ENCODE measurements around the gene IRAK1.

Gene IRAK1

DNA sequence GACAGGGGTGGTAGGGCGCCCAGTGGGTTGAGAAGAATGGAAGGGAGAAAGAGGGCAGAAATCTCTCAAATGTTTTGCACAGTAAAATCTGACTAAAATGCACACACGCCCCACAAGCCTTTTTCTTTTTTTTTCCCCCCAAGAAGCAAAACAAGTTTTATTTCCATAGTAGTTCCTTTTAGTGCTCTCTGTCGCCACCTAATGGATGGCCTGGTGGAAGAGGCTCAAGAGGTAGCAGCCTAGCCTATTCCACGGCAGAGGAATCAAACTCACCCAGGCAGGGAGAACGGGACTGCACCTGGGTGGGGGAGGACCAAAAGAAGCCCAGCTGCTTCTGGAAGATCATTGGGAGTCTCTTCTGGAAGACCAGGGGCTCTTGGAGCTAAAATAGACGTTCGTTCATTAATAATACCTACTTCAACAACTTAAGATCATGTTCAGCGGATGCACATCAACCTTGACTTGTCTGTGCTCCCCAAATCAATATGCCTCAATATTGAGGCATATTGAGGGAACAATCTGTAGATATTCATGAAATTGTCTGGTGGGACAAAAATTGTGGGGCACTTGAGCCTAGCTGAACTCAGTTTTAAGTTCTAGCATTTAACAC, 31.6 kb upstream of the IRAK1 start:
- Histone ChIP-seq H3K9me3 (ENCODE audit: insufficient read depth, low read depth, low read length) (no peaks in the 10 kb centered on the region), H3K4me3 (ENCODE audit: low read length) (no peak overlapping the region), H3K9ac (ENCODE audit: low read depth, low read length) (no peak overlapping the region), H3K4me1 (ENCODE audit: insufficient read depth, low read length) (peaks cover 5% of the 10 kb centered on the region; the same call in 1 of the 2 replicates), H3K27me3 (ENCODE audit: insufficient read depth, low read length) (no peaks in the 10 kb centered on the region), H3K36me3 (ENCODE audit: insufficient read depth, low read length) (peaks cover 11% of the 10 kb centered on the region), H3K27ac (ENCODE audit: low read depth, low read length) (no peak overlapping the region)
- 48% methylated on average over 7 of the region's 8 CpGs for WGBS

DNA sequence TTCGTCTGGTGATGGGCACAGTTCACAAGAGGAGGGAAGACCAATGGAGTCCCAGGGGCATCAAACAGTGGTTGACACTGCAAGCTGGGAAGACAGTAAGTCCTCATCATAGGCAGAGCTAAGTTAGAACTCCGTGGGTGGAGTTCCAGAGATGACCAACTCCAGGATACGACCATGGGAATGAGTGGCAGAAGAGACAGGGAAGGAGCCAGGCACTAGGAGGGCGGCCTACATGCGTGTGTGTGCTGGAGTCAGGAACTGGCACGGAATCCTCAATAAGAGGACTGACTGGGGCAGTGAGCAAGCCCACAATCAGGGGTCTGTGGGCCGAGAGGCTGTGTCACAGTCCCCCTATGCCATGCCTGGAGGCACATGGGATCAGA, 30.4 kb upstream of the IRAK1 start:
- Histone ChIP-seq H3K36me3 (ENCODE audit: insufficient read depth, low read length) (peaks cover 10% of the 10 kb centered on the region), H3K4me3 (ENCODE audit: low read length) (no peak overlapping the region), H3K9ac (ENCODE audit: low read depth, low read length) (no peak overlapping the region), H3K4me1 (ENCODE audit: insufficient read depth, low read length) (peaks cover 9% of the 10 kb centered on the region; the same call in 1 of the 2 replicates), H3K27ac (ENCODE audit: low read depth, low read length) (no peak overlapping the region), H3K27me3 (ENCODE audit: insufficient read depth, low read length) (no peaks in the 10 kb centered on the region), H3K9me3 (ENCODE audit: insufficient read depth, low read depth, low read length) (no peaks in the 10 kb centered on the region)
- WGBS, result 93% methylated on average over 7 of the region's 7 CpGs

DNA sequence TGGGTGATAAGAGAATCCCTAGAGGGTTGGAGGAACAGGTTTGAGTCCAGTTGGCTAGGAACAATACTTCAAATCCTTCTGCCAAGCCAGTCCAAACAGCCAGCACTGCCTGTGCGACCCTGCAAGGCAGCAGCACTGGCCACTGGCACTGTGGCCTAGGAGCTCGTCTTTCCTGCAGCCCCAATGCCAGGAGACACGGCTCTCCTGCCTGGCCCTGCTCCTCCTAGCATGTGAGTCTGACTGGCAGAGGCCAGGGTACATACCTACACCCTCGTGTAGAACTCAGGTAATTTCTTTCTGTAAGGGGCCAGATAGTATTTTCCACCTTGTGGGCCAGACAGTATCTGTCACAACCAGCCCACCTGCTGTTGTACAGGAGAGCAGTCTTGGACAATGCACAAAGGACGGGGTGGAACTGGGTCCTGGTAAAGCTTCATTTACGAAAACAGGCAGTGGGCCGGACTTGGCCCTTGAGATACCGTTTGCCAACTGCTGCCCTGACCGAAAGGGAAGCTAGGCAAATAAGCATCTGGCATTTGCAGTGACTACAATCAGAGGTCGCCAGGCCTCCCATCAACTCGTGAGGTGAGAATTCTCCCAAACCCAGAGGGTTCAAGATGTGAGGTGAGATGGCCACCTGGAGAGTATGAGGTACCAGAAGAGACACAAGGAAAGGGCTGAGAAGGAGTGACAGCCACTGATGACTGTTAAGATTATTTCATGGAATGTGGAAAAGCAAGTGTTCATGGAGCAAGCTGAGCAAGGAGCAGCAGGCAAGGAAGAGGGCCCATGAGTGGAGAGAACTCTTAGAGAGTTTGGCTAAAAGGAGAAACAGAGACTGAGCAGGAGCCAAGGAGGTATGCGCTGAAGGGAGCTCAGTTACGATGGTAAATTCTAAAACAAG, 29.8 kb upstream of the IRAK1 start:
- Histone ChIP-seq H3K27me3 (ENCODE audit: insufficient read depth, low read length) (no peaks in the 10 kb centered on the region), H3K27ac (ENCODE audit: low read depth, low read length) (no peak overlapping the region), H3K4me3 (ENCODE audit: low read length) (no peak overlapping the region), H3K4me1 (ENCODE audit: insufficient read depth, low read length) (peaks cover 9% of the 10 kb centered on the region; the same call in 1 of the 2 replicates), H3K9me3 (ENCODE audit: insufficient read depth, low read depth, low read length) (no peaks in the 10 kb centered on the region), H3K36me3 (ENCODE audit: insufficient read depth, low read length) (peaks cover 8% of the 10 kb centered on the region), H3K9ac (ENCODE audit: low read depth, low read length) (no peak overlapping the region)
- whole genome bisulfite sequencing, result 92% methylated on average over 13 of the region's 13 CpGs

DNA sequence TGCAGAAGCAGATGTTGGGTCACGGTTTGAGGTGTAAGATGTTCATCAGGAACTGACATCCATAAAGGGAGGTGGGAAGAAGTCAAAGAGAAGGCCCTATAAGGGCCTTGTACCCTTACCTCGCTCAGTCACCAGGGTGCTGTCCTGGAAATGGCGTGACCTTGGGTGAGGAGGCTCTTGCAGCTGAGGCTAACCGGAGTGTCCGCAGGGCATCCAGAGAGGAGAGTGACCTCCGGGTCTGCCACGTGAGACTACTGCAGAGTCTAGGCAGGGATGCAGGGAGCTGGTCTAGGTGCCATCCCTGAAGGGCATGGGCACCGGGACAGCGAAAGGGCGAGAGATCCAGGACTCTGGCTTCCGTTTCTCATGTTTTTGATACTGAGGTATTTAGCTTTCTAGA, 28.7 kb upstream of the IRAK1 start:
- peaks cover 9% of the 10 kb centered on the region; the same call in 1 of the 2 replicates for H3K4me1 ChIP-seq (ENCODE audit: insufficient read depth, low read length)
- H3K36me3 ChIP-seq (ENCODE audit: insufficient read depth, low read length), result peaks cover 10% of the 10 kb centered on the region
- H3K27ac ChIP-seq (ENCODE audit: low read depth, low read length), result no peak overlapping the region
- H3K9me3 ChIP-seq (ENCODE audit: insufficient read depth, low read depth, low read length), result no peaks in the 10 kb centered on the region
- 97% methylated on average over 11 of the region's 11 CpGs for WGBS
- no peak overlapping the region for H3K9ac ChIP-seq (ENCODE audit: low read depth, low read length)
- no peaks in the 10 kb centered on the region for H3K27me3 ChIP-seq (ENCODE audit: insufficient read depth, low read length)
- H3K4me3 ChIP-seq (ENCODE audit: low read length), result no peak overlapping the region

- H3K27ac ChIP-seq (ENCODE audit: low read depth, low read length), result no peak overlapping the region
- 93% methylated on average over 4 of the region's 4 CpGs for WGBS
- no peaks in the 10 kb centered on the region for H3K27me3 ChIP-seq (ENCODE audit: insufficient read depth, low read length)
Measured at GRCh38 chrX:154046940-154047610, 27.4 kb upstream of the IRAK1 start.

DNA sequence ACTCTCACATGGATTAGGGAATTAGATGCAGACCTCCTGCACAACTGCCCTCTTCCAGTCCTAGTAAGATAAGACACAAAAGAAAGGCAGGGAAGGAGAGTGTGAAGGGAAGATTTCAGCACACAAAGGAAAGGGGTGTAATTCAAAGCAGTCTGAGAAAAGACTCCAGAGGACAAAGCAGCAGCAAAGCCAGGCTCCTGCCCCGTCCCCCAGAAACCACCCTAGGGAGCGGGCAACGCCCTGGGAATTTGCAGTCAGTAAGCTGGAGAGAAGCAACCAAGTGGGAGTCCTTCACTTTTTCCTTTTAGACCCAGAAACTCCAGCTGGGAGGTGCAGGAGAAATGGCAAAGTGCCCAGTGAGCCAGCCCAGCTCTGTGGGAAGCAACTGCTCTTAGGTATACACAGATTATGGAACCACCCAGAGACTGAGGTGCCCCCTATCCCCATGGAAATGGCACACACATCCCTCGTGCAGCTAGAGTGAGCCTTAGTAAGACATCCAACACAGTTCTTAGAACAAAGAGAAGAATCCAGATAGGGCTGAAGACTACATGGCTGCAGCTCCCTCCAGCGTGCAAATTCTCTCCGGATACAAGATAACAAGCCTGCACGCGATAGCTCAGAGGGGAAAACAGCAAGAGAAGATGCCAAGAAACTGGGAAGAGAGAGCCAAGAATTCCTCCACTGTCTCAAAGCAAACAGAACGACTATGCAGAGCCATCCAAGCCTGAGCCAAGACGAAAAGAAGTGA, 26.5 kb upstream of the IRAK1 start:
- Histone ChIP-seq H3K4me1 (ENCODE audit: insufficient read depth, low read length) (peaks cover 20% of the 10 kb centered on the region), H3K27me3 (ENCODE audit: insufficient read depth, low read length) (no peaks in the 10 kb centered on the region), H3K27ac (ENCODE audit: low read depth, low read length) (peak overlapping the region; percentile 71; the same call in 1 of the 2 replicates), H3K9me3 (ENCODE audit: insufficient read depth, low read depth, low read length) (no peaks in the 10 kb centered on the region), H3K9ac (ENCODE audit: low read depth, low read length) (peak overlapping the region; percentile 34; the same call in 1 of the 2 replicates), H3K4me3 (ENCODE audit: low read length) (no peak overlapping the region), H3K36me3 (ENCODE audit: insufficient read depth, low read length) (peaks cover 6% of the 10 kb centered on the region; the same call in 1 of the 2 replicates)
- WGBS, result 77% methylated on average over 10 of the region's 10 CpGs

More at GRCh38 chrX:154046940-154047610, 27.4 kb upstream of the IRAK1 start:
- Histone ChIP-seq H3K36me3 (ENCODE audit: insufficient read depth, low read length) (peaks cover 6% of the 10 kb centered on the region; the same call in 1 of the 2 replicates), H3K9me3 (ENCODE audit: insufficient read depth, low read depth, low read length) (no peaks in the 10 kb centered on the region), H3K4me1 (ENCODE audit: insufficient read depth, low read length) (peaks cover 11% of the 10 kb centered on the region), H3K9ac (ENCODE audit: low read depth, low read length) (no peak overlapping the region), H3K4me3 (ENCODE audit: low read length) (no peak overlapping the region)

DNA sequence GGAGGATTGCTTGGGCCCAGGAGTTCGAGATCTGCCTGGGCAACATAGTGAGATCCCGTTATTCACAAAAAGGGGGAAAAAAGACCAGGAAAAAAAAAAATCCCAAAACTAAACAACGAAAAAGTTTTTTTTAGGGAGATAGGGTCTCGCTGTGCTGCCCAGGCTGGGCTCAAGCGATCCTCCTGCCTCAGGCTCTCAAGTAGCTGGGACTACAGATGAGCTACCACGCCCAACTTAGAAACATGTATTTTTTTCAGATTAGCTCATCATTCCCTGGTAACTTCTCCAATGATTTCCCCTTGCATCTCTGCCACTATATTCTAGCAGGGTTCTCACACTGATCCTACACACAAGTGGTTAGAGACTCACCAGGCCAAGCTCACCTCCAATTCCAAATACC, 24.4 kb upstream of the IRAK1 start:
- H3K4me1 ChIP-seq (ENCODE audit: insufficient read depth, low read length), result peaks cover 21% of the 10 kb centered on the region
- H3K4me3 ChIP-seq (ENCODE audit: low read length), result no peak overlapping the region
- no peak overlapping the region for H3K9ac ChIP-seq (ENCODE audit: low read depth, low read length)
- H3K9me3 ChIP-seq (ENCODE audit: insufficient read depth, low read depth, low read length), result no peaks in the 10 kb centered on the region
- H3K36me3 ChIP-seq (ENCODE audit: insufficient read depth, low read length), result peaks cover 6% of the 10 kb centered on the region
- 98% methylated on average over 4 of the region's 6 CpGs for WGBS
- no peaks in the 10 kb centered on the region for H3K27me3 ChIP-seq (ENCODE audit: insufficient read depth, low read length)
- no peak overlapping the region for H3K27ac ChIP-seq (ENCODE audit: low read depth, low read length)

DNA sequence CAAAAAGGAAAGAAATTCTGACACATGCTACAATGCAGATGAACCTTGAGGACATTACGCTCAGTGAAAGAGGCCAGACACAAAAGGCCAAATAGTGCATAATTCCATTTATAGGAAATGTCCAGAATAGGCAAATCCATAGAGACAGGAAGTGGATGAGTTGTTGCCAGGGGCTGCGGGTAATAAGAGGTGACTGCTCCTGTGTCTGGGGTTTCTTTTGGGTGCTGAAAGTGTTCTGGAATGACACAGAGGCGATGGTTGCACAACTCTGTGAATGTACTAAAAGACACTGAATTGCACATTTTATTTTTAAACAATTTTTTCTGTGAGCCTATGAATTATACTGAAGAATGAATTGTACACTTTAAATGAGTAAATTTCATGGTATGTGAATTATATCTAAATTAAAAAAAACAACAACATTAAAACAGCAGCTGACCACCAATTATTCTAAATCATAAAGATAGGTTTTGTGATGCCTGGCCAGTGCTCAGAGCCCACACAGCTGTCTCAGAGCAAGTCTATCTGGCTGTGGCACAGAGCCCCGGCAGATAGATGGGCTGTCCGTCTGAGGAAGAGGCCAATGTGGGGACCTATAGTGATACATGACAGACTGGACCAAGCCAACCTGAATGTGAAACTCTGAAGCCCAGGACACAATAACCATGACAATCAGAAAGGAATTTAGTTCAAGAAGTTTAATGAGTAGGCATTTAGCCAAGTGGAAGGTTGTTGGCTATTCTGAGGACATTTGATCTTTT, 23.5 kb upstream of the IRAK1 start:
- WGBS, result 88% methylated on average over 4 of the region's 5 CpGs
- peaks cover 21% of the 10 kb centered on the region for H3K4me1 ChIP-seq (ENCODE audit: insufficient read depth, low read length)
- H3K27me3 ChIP-seq (ENCODE audit: insufficient read depth, low read length), result no peaks in the 10 kb centered on the region
- no peak overlapping the region for H3K4me3 ChIP-seq (ENCODE audit: low read length)
- H3K27ac ChIP-seq (ENCODE audit: low read depth, low read length), result no peak overlapping the region
- no peaks in the 10 kb centered on the region for H3K9me3 ChIP-seq (ENCODE audit: insufficient read depth, low read depth, low read length)
- H3K9ac ChIP-seq (ENCODE audit: low read depth, low read length), result no peak overlapping the region
- peaks cover 3% of the 10 kb centered on the region for H3K36me3 ChIP-seq (ENCODE audit: insufficient read depth, low read length)

DNA sequence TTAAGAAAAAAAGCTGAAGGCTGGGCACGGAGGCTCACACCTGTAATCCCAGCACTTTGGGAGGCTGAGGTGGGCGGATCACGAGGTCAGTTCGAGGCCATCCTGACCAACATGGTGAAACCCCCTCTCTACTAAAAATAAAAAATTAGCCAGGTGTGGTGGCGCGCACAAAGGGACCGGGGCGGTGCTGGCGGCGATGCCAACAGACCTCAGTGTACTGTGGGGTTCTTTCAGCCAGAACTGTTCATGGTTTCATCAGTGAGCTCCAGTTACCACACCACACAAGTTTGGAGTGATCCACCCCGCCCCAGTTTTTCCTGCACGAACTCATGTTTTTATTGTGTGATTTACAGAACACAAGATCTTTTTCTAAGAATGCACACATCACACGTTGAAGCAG, 21.2 kb upstream of the IRAK1 start:
- Histone ChIP-seq H3K9ac (ENCODE audit: low read depth, low read length) (no peak overlapping the region), H3K4me3 (ENCODE audit: low read length) (no peak overlapping the region), H3K27ac (ENCODE audit: low read depth, low read length) (no peak overlapping the region), H3K27me3 (ENCODE audit: insufficient read depth, low read length) (no peaks in the 10 kb centered on the region), H3K36me3 (ENCODE audit: insufficient read depth, low read length) (peaks cover 2% of the 10 kb centered on the region; the same call in 1 of the 2 replicates), H3K4me1 (ENCODE audit: insufficient read depth, low read length) (peaks cover 12% of the 10 kb centered on the region), H3K9me3 (ENCODE audit: insufficient read depth, low read depth, low read length) (no peaks in the 10 kb centered on the region)
- 95% methylated on average over 13 of the region's 13 CpGs for WGBS

DNA sequence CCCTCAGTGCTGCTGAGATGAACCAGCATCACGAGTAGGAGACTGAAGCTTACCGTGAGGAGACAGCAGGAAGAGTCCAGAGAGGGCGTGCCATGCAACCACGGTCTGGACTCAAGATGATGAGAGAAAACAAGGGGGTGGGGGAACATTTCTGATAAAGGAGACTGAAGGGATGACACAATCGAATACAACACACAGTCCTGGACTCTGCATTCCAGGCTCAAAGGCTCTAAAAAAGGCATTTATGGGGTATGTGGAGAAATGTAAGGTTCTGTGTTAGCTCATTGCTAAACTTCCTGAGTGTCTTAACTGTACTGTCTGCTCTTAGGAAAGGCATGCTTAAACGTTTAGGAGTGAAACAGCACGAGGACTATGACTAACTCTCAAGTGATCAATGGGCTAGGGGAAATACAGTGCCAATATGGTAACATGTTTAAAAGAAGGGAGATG, 20.6 kb upstream of the IRAK1 start:
- H3K27me3 ChIP-seq (ENCODE audit: insufficient read depth, low read length), result no peaks in the 10 kb centered on the region
- H3K9me3 ChIP-seq (ENCODE audit: insufficient read depth, low read depth, low read length), result no peaks in the 10 kb centered on the region
- H3K4me1 ChIP-seq (ENCODE audit: insufficient read depth, low read length), result peaks cover 12% of the 10 kb centered on the region
- no peak overlapping the region for H3K9ac ChIP-seq (ENCODE audit: low read depth, low read length)
- no peak overlapping the region for H3K27ac ChIP-seq (ENCODE audit: low read depth, low read length)
- H3K36me3 ChIP-seq (ENCODE audit: insufficient read depth, low read length), result peaks cover 2% of the 10 kb centered on the region; the same call in 1 of the 2 replicates
- 91% methylated on average over 7 of the region's 7 CpGs for WGBS
- H3K4me3 ChIP-seq (ENCODE audit: low read length), result no peak overlapping the region

Measured in HUES64 (cell line).